Endothelial cell of umbilical vein (primary cell): ENCODE results near the gene GHRHR. TPM values are rescaled to one million over a fixed set of nuclear protein-coding genes. Genes with fewer than 3 reads are reported as not detected.

Experiments used
- BruUV-seq: library from RNA; stranded (reverse); fragments of 400-500 nt; replicated peaks from 2 replicates; lab custom pipeline; 2021; lab: Mats Ljungman, UMichigan
- CTCF ChIA-PET: fragments of 300-600, 350-600 bp; sonication (Branson Sonifier 250); formaldehyde crosslinking; loops from one replicate; lab custom pipeline; 2021; ENCODE audit warnings: antibody characterized with exemption, inconsistent platforms; lab: Charles Lee
- POLR2A ChIA-PET: fragments of 300-600, 350-600 bp; sonication (Branson Sonifier 250); formaldehyde crosslinking; loops from one replicate; lab custom pipeline; 2021; ENCODE audit warnings: antibody characterized with exemption, inconsistent platforms; lab: Charles Lee
- DNase-seq: peaks from one replicate; pipeline ENCODE4 v3.0.0-alpha.2; 2011; ENCODE audit warnings: low read depth, low spot score
- FAIRE-seq: peaks from 2 replicates; lab custom pipeline; 2011; peaks lifted over from hg19 to GRCh38; lab: Jason Lieb, UNC
- H2AFZ ChIP-seq: 2 replicates; pipeline ENCODE4 v1.6.0; 2012; ENCODE audit warnings: low read depth, low read length, control low read depth, inconsistent platforms
- H3K27ac ChIP-seq: 2 replicates; pipeline ENCODE4 v1.5.1; 2011; ENCODE audit warnings: low read depth, mild to moderate bottlenecking, control low read depth, low read length, moderate library complexity; ENCODE audit not compliant: insufficient read depth
- H3K27me3 ChIP-seq, 2 experiments: 2 replicates each; pipeline versions ENCODE4 v1.6.0 to v1.6.1; 2011; ENCODE audit warnings: low read length in 2 of 2, mixed read lengths in 1 of 2; ENCODE audit not compliant: control insufficient read depth in 2 of 2, insufficient read depth in 2 of 2
- H3K36me3 ChIP-seq, 2 experiments: 2 replicates in 1 of 2; 3 replicates in 1 of 2; pipeline ENCODE4 v1.5.1; 2011; ENCODE audit warnings: low read length in 2 of 2, mild to moderate bottlenecking in 1 of 2, moderate library complexity in 1 of 2; ENCODE audit not compliant: control insufficient read depth in 2 of 2, insufficient read depth in 2 of 2; ENCODE audit errors: extremely low read depth in 1 of 2
- H3K4me1 ChIP-seq: 3 replicates; pipeline ENCODE4 v1.5.1; 2011; ENCODE audit warnings: mild to moderate bottlenecking, low read length; ENCODE audit not compliant: control insufficient read depth, insufficient read depth; ENCODE audit errors: extremely low read depth
- H3K4me2 ChIP-seq: 2 replicates; pipeline ENCODE4 v1.6.1; 2011; ENCODE audit warnings: low read length, control low read depth, mixed read lengths; ENCODE audit not compliant: insufficient read depth
- H3K4me3 ChIP-seq, 3 experiments: fragments of 200-600 bp in 1 of 3; sonication (generic), shearing (Covaris generic) in 1 of 3; replicated peaks in 1 of 3; 2 replicates each; pipeline ENCODE4 v1.5.1; 2011 to 2016; ENCODE audit warnings: control low read depth in 3 of 3, low read length in 3 of 3, mild to moderate bottlenecking in 2 of 3, inconsistent platforms in 1 of 3, low read depth in 1 of 3, moderate library complexity in 1 of 3; ENCODE audit not compliant: insufficient read depth in 1 of 3
- H3K79me2 ChIP-seq: 2 replicates; pipeline ENCODE4 v1.6.0; 2012; ENCODE audit warnings: low read length, inconsistent platforms; ENCODE audit not compliant: control insufficient read depth, insufficient read depth
- H3K9ac ChIP-seq: replicated peaks from 2 replicates; pipeline ENCODE3; 2011; ENCODE audit warnings: low read length, control low read depth; ENCODE audit not compliant: insufficient read depth; ENCODE audit errors: extremely low read depth
- H3K9me1 ChIP-seq: replicated peaks from 3 replicates; pipeline ENCODE4 v1.6.0; 2011; ENCODE audit warnings: mild to moderate bottlenecking, low read length; ENCODE audit not compliant: control insufficient read depth, insufficient read depth; ENCODE audit errors: extremely low read depth
- H3K9me3 ChIP-seq: replicated peaks from 2 replicates; pipeline ENCODE4 v1.5.1; 2012; ENCODE audit warnings: low read length, inconsistent platforms; ENCODE audit not compliant: control insufficient read depth, insufficient read depth
- H4K20me1 ChIP-seq: replicated peaks from 2 replicates; pipeline ENCODE3; 2011; ENCODE audit warnings: mild to moderate bottlenecking, low read length; ENCODE audit not compliant: control insufficient read depth, insufficient read depth; ENCODE audit errors: extremely low read depth
- EZH2 ChIP-seq: IDR thresholded peaks from 2 replicates; pipeline ENCODE4 v1.6.1; 2012; ENCODE audit warnings: borderline replicate concordance, low read depth, mild to moderate bottlenecking, moderate library complexity, low read length, inconsistent platforms; ENCODE audit not compliant: severe bottlenecking
- FOS ChIP-seq: IDR thresholded peaks from 2 replicates; pipeline ENCODE4 v1.6.1; 2011; ENCODE audit warnings: mild to moderate bottlenecking, low read length, moderate library complexity, borderline replicate concordance; ENCODE audit not compliant: insufficient read depth
- GATA2 ChIP-seq: IDR thresholded peaks from 2 replicates; pipeline ENCODE4 v1.7.0; 2011; ENCODE audit warnings: low read depth, mild to moderate bottlenecking, moderate library complexity, mixed read lengths, low read length; ENCODE audit not compliant: insufficient read length, insufficient read depth
- JUN ChIP-seq: IDR thresholded peaks from 2 replicates; pipeline ENCODE4 v1.6.1; 2011; ENCODE audit warnings: borderline replicate concordance, low read depth; ENCODE audit not compliant: insufficient read length, insufficient read depth
- MYC ChIP-seq: IDR thresholded peaks from one replicate; pipeline ENCODE4 v1.6.1; 2011; ENCODE audit warnings: mild to moderate bottlenecking, low read depth, low read length
- POLR2A ChIP-seq: IDR thresholded peaks from 2 replicates; pipeline ENCODE4 v1.6.1; 2012; ENCODE audit warnings: low read depth, mild to moderate bottlenecking, control low read depth, low read length
- POLR2AphosphoS5 ChIP-seq: IDR thresholded peaks from 2 replicates; pipeline ENCODE4 v1.6.1; 2012; ENCODE audit warnings: low read depth, mild to moderate bottlenecking, control low read depth, low read length, moderate library complexity; ENCODE audit not compliant: insufficient read depth
- dilution Hi-C: fragments of 300-500 bp; cut with MboI; formaldehyde crosslinking; loops from one replicate; pipeline ENCODE4 v1.15.0; 2019; ENCODE audit warnings: low sequenced_read_pairs; ENCODE audit not compliant: extremely low pct_ligation_motif_present
- intact Hi-C: fragments of 100-400 bp; cut with micrococcal nuclease; formaldehyde crosslinking; loops from one replicate; pipeline ENCODE4 v1.10.0; 2022
- polyA plus RNA-seq, 4 experiments: library from polyadenylated mRNA; depleted of rRNA in 3 of 4; stranded (reverse) in 3 of 4; unstranded in 1 of 4; fragments of >200 nt; gene quantifications; 2 replicates each; pipeline versions ENCODE4 v1.2.1 to v1.2.3, GENCODE V29; 2011 to 2012; ENCODE audit warnings: missing spikeins in 1 of 4
- total RNA-seq: library from RNA; stranded (reverse); gene quantifications from 2 replicates; pipeline ENCODE4 v1.2.3, GENCODE V29; 2021
- TF ChIP-seq, protein P1 (sequence below), 2 donors: IDR thresholded peaks; 1 replicate in 1 of 2; 2 replicates in 1 of 2; pipeline ENCODE4 v1.5.1; 2011; ENCODE audit warnings: low read length in 2 of 2, mild to moderate bottlenecking in 2 of 2, moderate library complexity in 2 of 2, control low read depth in 1 of 2, inconsistent platforms in 1 of 2, low read depth in 1 of 2; ENCODE audit not compliant: insufficient read depth in 1 of 2; ENCODE audit errors: extremely low read depth in 1 of 2
- TF ChIP-seq, protein P2 (sequence below): IDR thresholded peaks from 2 replicates; pipeline ENCODE4 v1.6.1; 2011; ENCODE audit not compliant: insufficient read depth, insufficient read length

GHRHR gene
- total and polyA plus RNA-seq, 2 donors (not counting 3 experiments of a cell fraction or from before 2014, with no cell fraction given), result not detected

DNA sequence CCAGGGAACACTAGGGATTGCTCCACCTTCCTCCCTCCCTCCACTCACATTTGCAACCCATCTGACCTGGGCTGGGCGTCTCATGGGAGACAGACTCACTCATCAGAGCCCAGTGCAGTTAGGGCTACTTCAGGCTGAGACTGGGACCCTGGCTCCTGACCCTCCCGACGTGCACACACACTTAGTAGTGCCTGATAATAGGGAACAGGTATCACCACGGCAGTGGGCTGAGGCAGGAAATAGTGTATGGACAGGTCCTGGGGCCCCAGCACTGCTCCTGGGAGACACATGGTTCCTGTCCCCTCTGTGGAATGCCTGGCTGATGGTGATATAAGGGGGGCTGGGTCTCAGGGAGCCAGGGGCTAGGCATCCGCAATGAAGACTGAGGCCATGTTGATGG, 37.8 kb upstream of the GHRHR start:
- BruUV-seq, result no TSS peak

More for the DNA sequence above, 37.8 kb upstream of the GHRHR start:
- H4K20me1 ChIP-seq, result no peaks in the 10 kb centered on the region
- FAIRE-seq, result no peak
- no peak overlapping the region for H2AFZ ChIP-seq
- intact Hi-C loops (no loop called here), dilution Hi-C loops (no loop called here)
- no peak overlapping the region for H3K4me2 ChIP-seq
- peaks cover 11% of the 10 kb centered on the region for H3K4me1 ChIP-seq
- H3K79me2 ChIP-seq, result no peaks in the 10 kb centered on the region
- no peaks in the 10 kb centered on the region for H3K27me3 ChIP-seq
- H3K9ac ChIP-seq, result no peak overlapping the region
- ChIA-PET POLR2A (no interaction called here), CTCF (interaction anchor here (1.0 kb wide), 1 partner anchor 13 kb away, joined by 6 read pairs; no protein-coding TSS in a partner anchor)
- DNase-seq, result no peak
- TF ChIP-seq POLR2A (no peak), MYC (no peak), POLR2AphosphoS5 (no peak), FOS (no peak), EZH2 (no peak), JUN (no peak), GATA2 (no peak)
- TF ChIP-seq, protein P1, sequence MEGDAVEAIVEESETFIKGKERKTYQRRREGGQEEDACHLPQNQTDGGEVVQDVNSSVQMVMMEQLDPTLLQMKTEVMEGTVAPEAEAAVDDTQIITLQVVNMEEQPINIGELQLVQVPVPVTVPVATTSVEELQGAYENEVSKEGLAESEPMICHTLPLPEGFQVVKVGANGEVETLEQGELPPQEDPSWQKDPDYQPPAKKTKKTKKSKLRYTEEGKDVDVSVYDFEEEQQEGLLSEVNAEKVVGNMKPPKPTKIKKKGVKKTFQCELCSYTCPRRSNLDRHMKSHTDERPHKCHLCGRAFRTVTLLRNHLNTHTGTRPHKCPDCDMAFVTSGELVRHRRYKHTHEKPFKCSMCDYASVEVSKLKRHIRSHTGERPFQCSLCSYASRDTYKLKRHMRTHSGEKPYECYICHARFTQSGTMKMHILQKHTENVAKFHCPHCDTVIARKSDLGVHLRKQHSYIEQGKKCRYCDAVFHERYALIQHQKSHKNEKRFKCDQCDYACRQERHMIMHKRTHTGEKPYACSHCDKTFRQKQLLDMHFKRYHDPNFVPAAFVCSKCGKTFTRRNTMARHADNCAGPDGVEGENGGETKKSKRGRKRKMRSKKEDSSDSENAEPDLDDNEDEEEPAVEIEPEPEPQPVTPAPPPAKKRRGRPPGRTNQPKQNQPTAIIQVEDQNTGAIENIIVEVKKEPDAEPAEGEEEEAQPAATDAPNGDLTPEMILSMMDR (IDR thresholded peaks at IDR 0.05; ENCODE audit: extremely low read depth in 1 of 2, insufficient read depth in 1 of 2, low read depth in 1 of 2, low read length in 2 of 2), result no peak
- TF ChIP-seq, protein P2, sequence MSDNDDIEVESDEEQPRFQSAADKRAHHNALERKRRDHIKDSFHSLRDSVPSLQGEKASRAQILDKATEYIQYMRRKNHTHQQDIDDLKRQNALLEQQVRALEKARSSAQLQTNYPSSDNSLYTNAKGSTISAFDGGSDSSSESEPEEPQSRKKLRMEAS, result no peak
- no peaks in the 10 kb centered on the region for H3K9me1 ChIP-seq
- H3K9me3 ChIP-seq, result no peaks in the 10 kb centered on the region
- peaks cover 0 to 5% of the 10 kb centered on the region in 2 experiments for H3K36me3 ChIP-seq
- no peak overlapping the region for H3K4me3 ChIP-seq
- no peak overlapping the region for H3K27ac ChIP-seq
